Measurements from ENCODE around the gene LRMDA. TPM values are rescaled to one million over a fixed set of nuclear protein-coding genes. Genes with fewer than 3 reads are reported as not detected.

LRMDA gene
- total RNA-seq = 18.3 TPM in 2 replicates

GRCh38 chr10:75431180-75432111 is at the start of gene LRMDA:
Gene LRMDA (plus strand): TSS chr10:75431624.

GRCh38 chr10:75401569-75402485 is 29.6 kb upstream of the LRMDA start, which contains the start of gene ZNF503:
Gene ZNF503 (minus strand): TSS chr10:75401764. CDS start chr10:75401419, 345 bp downstream.

Small RNA genes lying within 50 kb of the gene (small RNA-seq; reads per million reads assigned to genes)
- not detected for gene MIR606
- not detected for gene RN7SL518P
- gene RNU6-673P = not detected

Other genes starting within 250 kb of the LRMDA start
- gene VDAC2, start 220.8 kb upstream of the LRMDA start, total RNA-seq = 210 and 236 TPM in 2 replicates
- gene COMTD1, start 195.7 kb upstream of the LRMDA start, total RNA-seq = 12.1 and 15.4 TPM in 2 replicates
- 1.7 and 2.3 TPM in 2 replicates for gene ZNF503, start 29.9 kb upstream of the LRMDA start, total RNA-seq

Measured in vein endothelial cell (primary cell).